Keratinocyte (primary cell): Measurements from ENCODE around the gene DNAJC8.

ENCODE experiments used
- CTCF ChIP-seq, 3 experiments: IDR thresholded peaks in 1 of 3; conservative IDR thresholded peaks in 1 of 3; optimal IDR thresholded peaks in 1 of 3; 2 replicates in 2 of 3; 3 replicates in 1 of 3; pipeline versions ENCODE3 to v1.5.1; 2011; ENCODE audit warnings: low read length in 3 of 3, mild to moderate bottlenecking in 3 of 3, moderate library complexity in 2 of 3, control low read depth in 1 of 3, inconsistent platforms in 1 of 3; ENCODE audit not compliant: insufficient read depth in 2 of 3; ENCODE audit errors: extremely low read depth in 1 of 3
- EZH2 ChIP-seq: IDR thresholded peaks from one replicate; pipeline ENCODE4 v1.6.1; 2012; ENCODE audit warnings: inconsistent platforms, mild to moderate bottlenecking, low read length, moderate library complexity

GRCh38 chr1:28190337-28190979 lies 42.4 kb downstream of the DNAJC8 start:
- TF ChIP-seq CTCF (optimal IDR thresholded peaks at IDR 0.05 in 1 of 3, IDR thresholded peaks at IDR 0.05 in 1 of 3, conservative IDR thresholded peaks at IDR 0.05 in 1 of 3; ENCODE audit: extremely low read depth in 1 of 3, insufficient read depth in 2 of 3, low read length in 3 of 3) (no peak), EZH2 (no peak)
